Activated T-helper 1 cell treated with anti-CD3 and anti-CD28 coated beads, Interleukin-12 subunit alpha, Interleukin-12 subunit beta, Interleukin-2, Interleukin-4 antibody, amounts not matched to agents 30 ng/mL and 10 ng/mL and 1 ng/mL, durations not matched to agents 14 hours and 24 hours and 36 hours (primary cell): ENCODE measurements around the gene NOL8. TPM values are rescaled to one million over a fixed set of nuclear protein-coding genes. Genes with fewer than 3 reads are reported as not detected.

Experiments
- DNase-seq: peaks from one replicate; pipeline ENCODE4 v3.0.0; 2021; ENCODE audit warnings: low spot score
- H3K27ac Mint-ChIP-seq: one replicate; pipeline ENCODE4 v1.8.0; 2021; ENCODE audit warnings: mild to moderate bottlenecking, mixed read lengths
- H3K27me3 Mint-ChIP-seq: one replicate; pipeline ENCODE4 v1.8.0; 2022; ENCODE audit warnings: mild to moderate bottlenecking, moderate library complexity, mixed read lengths; ENCODE audit not compliant: insufficient read depth
- H3K36me3 Mint-ChIP-seq: one replicate; pipeline ENCODE4 v1.8.0; 2021; ENCODE audit warnings: low read depth, mixed read lengths
- H3K4me1 Mint-ChIP-seq: one replicate; pipeline ENCODE4 v1.8.0; 2021; ENCODE audit warnings: low read depth, mixed read lengths
- H3K4me3 Mint-ChIP-seq: one replicate; pipeline ENCODE4 v1.8.0; 2021; ENCODE audit warnings: mild to moderate bottlenecking, moderate library complexity, mixed read lengths
- H3K9me3 Mint-ChIP-seq: one replicate; pipeline ENCODE4 v1.8.0; 2021; ENCODE audit warnings: mixed read lengths
- intact Hi-C: fragments of 100-400 bp; cut with micrococcal nuclease; formaldehyde crosslinking; loops from one replicate; pipeline ENCODE4 v1.15.1; 2024
- total RNA-seq: library from RNA; stranded (reverse); gene quantifications from 2 replicates; pipeline ENCODE4 v1.2.3, GENCODE V29; 2022

The NOL8 gene
- total RNA-seq, 1 donor from 2014 or later, result 95.5 TPM

DNA sequence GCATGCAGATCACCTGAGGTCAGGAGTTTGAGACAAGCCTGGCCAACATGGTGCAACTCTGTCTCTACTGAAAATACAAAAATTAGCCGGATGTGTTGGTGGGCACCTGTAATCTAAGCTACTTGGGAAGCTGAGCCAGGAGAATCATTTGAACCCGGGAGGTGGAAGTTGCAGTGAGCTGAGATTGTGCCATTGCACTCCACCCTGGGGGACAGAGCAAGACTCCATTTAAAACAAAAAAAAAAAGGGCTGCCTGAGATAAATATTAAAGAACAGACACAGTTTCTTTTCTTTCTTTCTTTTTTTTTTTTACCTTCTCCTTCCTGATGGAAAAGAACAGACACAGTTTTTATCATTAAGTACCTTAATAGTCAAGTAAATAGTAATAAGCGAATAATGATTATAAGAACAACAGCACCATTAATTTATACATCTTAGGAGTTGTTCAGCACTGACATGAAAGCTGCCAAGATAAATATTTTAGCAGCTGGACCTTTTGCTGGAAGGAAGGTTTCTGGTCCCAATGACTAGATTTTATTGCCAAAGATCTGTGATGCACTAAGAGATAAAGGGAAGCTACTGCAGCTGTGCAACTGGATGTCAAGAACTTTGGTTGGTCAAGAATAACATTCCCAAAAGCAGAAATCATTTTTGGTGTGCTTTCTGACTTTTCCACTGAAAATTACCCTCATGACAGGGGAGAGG lies 7.6 kb upstream of the NOL8 start:
- H3K4me1 Mint-ChIP-seq, result peaks cover 8% of the 10 kb centered on the region
- intact Hi-C loops, result no loop called here
- H3K27ac Mint-ChIP-seq, result no peak overlapping the region
- H3K27me3 Mint-ChIP-seq, result no peaks in the 10 kb centered on the region
- DNase-seq, result no peak
- H3K36me3 Mint-ChIP-seq, result peaks cover 8% of the 10 kb centered on the region
- no peaks in the 10 kb centered on the region for H3K9me3 Mint-ChIP-seq
- no peak overlapping the region for H3K4me3 Mint-ChIP-seq

DNA sequence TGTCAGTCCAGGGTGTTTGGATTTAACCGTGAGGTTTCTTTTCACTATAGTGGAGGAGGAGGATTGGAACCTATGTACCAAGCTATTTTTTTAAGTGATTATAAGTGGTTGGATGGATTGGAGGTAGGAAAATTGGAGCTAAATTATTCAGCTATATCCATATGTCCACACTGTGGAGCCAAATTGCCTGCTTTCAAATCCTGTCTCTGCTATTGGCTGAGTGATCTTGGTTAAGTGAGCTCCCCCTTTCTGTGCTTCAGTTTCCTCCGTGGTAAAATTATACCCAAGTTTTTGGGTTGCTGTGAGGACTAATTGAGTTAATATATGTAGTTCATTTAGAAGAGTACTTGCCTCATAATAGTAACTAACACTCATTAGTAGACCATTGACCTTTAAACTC lies 3.1 kb upstream of the NOL8 start:
- H3K4me3 Mint-ChIP-seq, result no peak overlapping the region

DNA sequence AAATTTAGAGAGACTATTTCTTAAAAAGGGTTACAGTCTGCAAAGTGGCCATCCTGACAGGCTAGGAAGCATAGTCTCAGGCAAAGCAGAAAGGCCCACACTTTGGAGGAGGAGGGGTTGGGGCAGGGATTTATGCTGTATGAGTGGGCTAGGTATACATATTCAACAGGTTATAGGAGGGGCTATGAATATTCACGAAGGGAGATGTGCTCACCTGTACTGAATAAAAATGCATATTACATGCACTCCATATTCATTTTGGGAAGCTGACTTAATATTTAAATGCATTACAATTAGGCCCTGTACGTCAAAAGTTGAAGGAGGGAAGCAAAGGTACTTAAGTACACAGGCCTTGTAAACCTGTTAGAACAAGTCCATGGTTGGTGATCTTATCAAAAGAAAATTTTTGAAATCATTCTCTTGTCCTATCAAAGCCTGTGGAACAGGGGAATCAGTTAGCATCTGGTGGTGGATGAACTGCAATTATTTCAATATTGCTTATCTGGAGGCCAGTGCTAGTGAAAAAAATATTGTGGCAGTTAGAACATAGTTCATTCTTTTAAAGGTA lies 2.2 kb upstream of the NOL8 start:
- Mint-ChIP-seq H3K27ac (peak overlapping the region; percentile 96), H3K36me3 (peaks cover 15% of the 10 kb centered on the region), H3K4me1 (peaks cover 32% of the 10 kb centered on the region), H3K9me3 (no peaks in the 10 kb centered on the region), H3K4me3 (peak overlapping the region; percentile 93), H3K27me3 (no peaks in the 10 kb centered on the region)
- intact Hi-C loops, result no loop called here
- DNase-seq, result no peak

More for the DNA sequence above, 3.1 kb upstream of the NOL8 start:
- Mint-ChIP-seq H3K27ac (no peak overlapping the region), H3K4me1 (peaks cover 28% of the 10 kb centered on the region), H3K27me3 (no peaks in the 10 kb centered on the region), H3K9me3 (no peaks in the 10 kb centered on the region), H3K36me3 (peaks cover 8% of the 10 kb centered on the region)
- no peak for DNase-seq
- intact Hi-C loops, result no loop called here

DNA sequence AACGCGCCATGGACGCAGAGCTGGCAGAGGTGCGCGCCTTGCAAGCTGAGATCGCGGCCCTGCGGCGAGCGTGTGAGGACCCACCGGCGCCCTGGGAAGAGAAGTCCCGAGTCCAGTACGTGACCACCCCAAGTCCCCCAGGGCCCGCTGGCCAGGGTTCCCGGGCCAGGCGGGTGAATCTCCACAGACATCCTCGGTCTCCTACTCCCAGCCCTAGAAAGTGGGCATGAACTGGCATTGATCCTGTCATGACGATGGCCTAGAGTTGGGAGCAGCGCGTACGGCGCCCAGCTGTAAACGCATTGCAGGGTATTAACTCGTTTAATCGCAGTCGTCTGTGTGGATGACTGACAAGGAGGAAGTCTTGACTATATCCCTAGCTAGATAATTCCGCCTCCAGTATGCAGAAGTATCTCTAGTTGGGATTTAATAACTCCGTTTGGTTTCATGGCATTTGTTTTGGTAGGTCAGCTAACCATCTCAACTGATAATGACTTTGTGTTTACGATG lies 896 bp upstream of the NOL8 start:
- intact Hi-C loops, result loop anchor here (1.0 kb wide), 10 partner anchors 33 to 770 kb away; partner anchors contain the start of genes CARD19, IARS1, IPPK and SPTLC1
- Mint-ChIP-seq H3K4me1 (peaks cover 32% of the 10 kb centered on the region), H3K36me3 (peaks cover 21% of the 10 kb centered on the region), H3K9me3 (no peaks in the 10 kb centered on the region), H3K4me3 (peak overlapping the region; percentile 93), H3K27me3 (no peaks in the 10 kb centered on the region), H3K27ac (peak overlapping the region; percentile 96)
- DNase-seq, result no peak

DNA sequence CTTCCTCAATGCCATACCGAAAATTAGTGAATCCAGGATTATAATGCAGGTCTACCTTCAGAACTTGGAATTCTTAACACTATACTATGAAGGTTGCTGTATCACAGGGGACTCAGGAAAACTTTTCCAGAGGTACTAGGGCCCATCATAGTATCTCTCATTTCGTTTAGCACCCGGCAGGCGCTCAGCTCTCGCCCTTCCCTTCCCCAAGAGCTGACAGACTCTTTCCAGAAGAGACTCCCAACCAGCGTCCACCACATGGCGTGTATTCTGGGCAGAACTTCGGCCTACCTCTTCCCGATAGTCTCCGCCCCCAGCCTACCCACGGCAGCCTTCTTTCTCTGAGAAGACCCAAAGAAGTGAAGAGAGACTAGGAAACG lies 271 bp downstream of the NOL8 start:
- Mint-ChIP-seq H3K9me3 (no peaks in the 10 kb centered on the region), H3K36me3 (peaks cover 28% of the 10 kb centered on the region), H3K4me3 (peak overlapping the region; percentile 93), H3K27me3 (no peaks in the 10 kb centered on the region), H3K27ac (peak overlapping the region; percentile 96), H3K4me1 (peaks cover 32% of the 10 kb centered on the region)
- DNase-seq, result no peak
- intact Hi-C loops, result loop anchor here (1.0 kb wide), 9 partner anchors 32 to 771 kb away; partner anchors contain the start of genes CARD19, IARS1, IPPK and SPTLC1

DNA sequence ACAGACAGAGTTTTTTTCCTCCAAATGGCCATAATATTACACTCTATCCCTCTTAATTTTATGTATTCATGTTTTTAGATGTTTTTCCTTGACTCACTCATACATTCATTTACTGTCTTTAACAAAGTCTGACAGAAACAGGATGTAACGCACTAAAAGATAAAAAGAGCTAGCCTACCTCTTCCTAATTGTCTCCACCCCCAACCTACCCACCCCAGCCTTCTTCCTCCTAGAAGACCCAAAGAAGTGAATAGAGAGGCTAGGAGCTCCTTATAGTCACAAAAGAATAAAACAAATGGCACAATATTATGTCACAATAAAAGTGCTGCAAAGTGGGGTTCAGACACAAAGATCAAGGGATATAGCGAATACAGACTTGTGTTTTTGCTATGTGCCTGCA lies 719 bp downstream of the NOL8 start:
- peak overlapping the region; percentile 96 for H3K27ac Mint-ChIP-seq
- peaks cover 32% of the 10 kb centered on the region for H3K4me1 Mint-ChIP-seq
- no peaks in the 10 kb centered on the region for H3K27me3 Mint-ChIP-seq
- H3K9me3 Mint-ChIP-seq, result no peaks in the 10 kb centered on the region
- intact Hi-C loops, result no loop called here
- DNase-seq, result no peak
- H3K4me3 Mint-ChIP-seq, result peak overlapping the region; percentile 93
- H3K36me3 Mint-ChIP-seq, result peaks cover 32% of the 10 kb centered on the region

DNA sequence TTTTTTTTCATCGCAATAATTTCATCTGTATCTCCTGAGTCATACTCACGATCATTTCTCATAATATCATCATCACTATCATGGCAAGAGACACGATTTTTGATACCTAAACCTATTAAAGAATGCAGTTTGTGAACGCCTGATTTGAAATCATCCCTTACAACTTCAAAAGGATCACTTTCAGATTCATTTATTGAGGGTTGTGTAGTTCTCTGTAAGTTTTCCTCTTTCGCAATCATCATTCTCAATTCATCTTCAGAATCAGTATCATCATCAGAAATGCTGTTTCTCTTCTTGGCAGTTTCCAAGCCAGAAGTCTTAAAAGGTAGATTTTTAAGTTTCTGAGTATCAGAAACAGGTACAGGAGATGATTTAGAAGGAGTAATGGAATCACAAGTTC lies 9.7 kb downstream of the NOL8 start:
- Mint-ChIP-seq H3K9me3 (no peaks in the 10 kb centered on the region), H3K4me3 (no peak overlapping the region), H3K36me3 (peaks cover 66% of the 10 kb centered on the region), H3K27ac (no peak overlapping the region), H3K4me1 (peaks cover 27% of the 10 kb centered on the region), H3K27me3 (no peaks in the 10 kb centered on the region)
- no peak for DNase-seq
- intact Hi-C loops, result no loop called here

DNA sequence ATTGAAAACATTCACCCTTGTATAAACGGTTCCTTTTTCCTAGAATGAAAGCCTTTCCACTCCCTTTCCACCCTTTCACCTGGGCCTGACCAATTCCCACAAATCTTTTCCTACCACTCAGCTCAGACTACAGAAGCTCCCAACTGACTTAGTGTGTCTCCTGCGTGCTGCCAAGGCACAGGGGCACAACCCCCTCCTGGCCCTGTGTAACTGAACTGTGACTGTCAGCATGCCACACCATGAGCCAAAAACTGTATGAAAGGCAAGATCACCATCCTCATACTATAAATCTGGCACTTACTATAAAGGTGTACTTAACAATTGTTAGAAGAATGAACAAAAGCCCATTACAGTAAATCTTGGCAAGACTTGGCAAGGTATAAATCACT lies 11.5 kb downstream of the NOL8 start:
- Mint-ChIP-seq H3K4me1 (peaks cover 33% of the 10 kb centered on the region), H3K27me3 (no peaks in the 10 kb centered on the region)
- intact Hi-C loops, result no loop called here

DNA sequence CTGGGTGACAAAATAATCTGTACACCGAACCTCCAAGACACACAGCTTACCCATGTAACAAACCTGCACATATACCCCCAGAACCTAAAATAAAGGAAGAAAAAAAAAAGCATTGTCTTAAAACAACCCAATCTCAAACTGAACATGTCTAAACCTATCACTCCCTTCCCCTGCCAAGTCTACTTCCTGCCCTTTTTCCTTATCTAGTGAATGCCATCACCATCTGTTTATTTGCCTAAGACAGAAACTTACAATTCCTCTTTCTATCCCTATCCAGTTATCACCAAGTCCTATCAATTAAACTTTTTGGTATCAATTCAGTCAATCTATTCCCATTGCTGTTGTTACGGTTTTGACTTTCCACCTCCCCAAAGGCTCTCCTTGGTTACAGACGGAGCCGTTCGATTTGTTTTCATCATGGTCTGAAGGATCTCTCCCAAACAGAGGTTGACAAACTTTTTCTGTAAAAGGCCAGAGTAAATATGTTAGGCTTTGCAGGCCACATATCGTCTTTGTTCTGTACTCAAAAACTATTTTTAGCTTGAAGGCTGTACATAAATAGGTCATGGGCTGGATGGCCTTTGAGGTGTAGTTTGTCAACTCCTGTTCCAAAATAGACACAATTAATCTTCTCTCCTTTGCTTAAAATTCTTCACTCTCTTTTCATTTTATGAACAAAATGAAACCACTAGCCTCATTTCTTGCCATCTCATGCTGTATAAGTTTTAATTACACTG lies 12.1 kb downstream of the NOL8 start:
- no peak overlapping the region for H3K4me3 Mint-ChIP-seq
- intact Hi-C loops, result no loop called here

More for the DNA sequence above, 11.5 kb downstream of the NOL8 start:
- Mint-ChIP-seq H3K9me3 (no peaks in the 10 kb centered on the region), H3K4me3 (no peak overlapping the region), H3K27ac (no peak overlapping the region), H3K36me3 (peaks cover 67% of the 10 kb centered on the region)
- no peak for DNase-seq

DNA sequence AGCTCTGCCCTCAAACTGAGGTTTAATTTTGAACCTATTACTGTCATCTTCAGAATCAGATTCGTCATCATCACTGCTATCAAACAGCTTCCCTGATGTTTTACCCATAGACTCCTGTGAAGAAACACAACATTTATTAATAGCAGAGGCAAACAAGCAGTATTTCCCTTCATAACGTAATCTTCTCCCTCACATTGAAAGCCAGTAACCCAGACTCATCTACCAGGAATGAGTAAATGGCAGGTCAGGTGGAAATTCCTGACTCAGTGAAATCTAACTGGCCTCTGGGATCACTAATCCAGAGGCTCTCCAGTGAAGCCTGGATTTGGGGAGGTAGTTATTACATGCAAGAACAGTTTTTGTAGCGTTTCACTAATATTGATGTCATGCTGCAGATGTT lies 14.6 kb downstream of the NOL8 start:
- H3K27ac Mint-ChIP-seq, result no peak overlapping the region
- H3K4me3 Mint-ChIP-seq, result no peak overlapping the region
- no peaks in the 10 kb centered on the region for H3K27me3 Mint-ChIP-seq
- peaks cover 33% of the 10 kb centered on the region for H3K4me1 Mint-ChIP-seq
- no peaks in the 10 kb centered on the region for H3K9me3 Mint-ChIP-seq
- DNase-seq, result no peak
- peaks cover 71% of the 10 kb centered on the region for H3K36me3 Mint-ChIP-seq
- intact Hi-C loops, result no loop called here

More for the DNA sequence above, 12.1 kb downstream of the NOL8 start:
- peak overlapping the region; percentile 25 for H3K27ac Mint-ChIP-seq
- H3K36me3 Mint-ChIP-seq, result peaks cover 68% of the 10 kb centered on the region
- no peaks in the 10 kb centered on the region for H3K27me3 Mint-ChIP-seq
- H3K9me3 Mint-ChIP-seq, result no peaks in the 10 kb centered on the region
- H3K4me1 Mint-ChIP-seq, result peaks cover 33% of the 10 kb centered on the region
- DNase-seq, result no peak

DNA sequence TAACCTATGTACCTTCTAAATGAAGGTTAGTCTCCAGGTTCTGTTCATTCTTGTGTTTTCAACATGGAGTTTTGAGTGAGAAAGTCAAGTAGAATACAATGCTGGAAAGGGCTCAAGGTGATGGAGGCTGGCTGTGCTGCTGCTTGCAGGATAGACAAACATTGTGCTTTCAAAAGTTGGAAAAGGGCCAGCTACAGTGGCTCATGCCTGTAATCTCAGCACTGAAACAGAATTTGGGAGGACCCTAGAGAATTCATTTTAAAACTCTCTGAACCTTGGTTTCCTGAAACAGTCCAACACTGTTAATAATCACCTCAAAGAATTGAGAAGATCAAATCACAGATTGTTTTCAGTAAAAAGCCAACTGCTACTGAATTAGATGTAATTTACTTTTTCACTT lies 16.3 kb downstream of the NOL8 start:
- Mint-ChIP-seq H3K36me3 (peaks cover 69% of the 10 kb centered on the region), H3K4me3 (no peak overlapping the region), H3K4me1 (peaks cover 23% of the 10 kb centered on the region), H3K27ac (no peak overlapping the region), H3K27me3 (no peaks in the 10 kb centered on the region), H3K9me3 (no peaks in the 10 kb centered on the region)
- DNase-seq, result no peak
- intact Hi-C loops, result no loop called here

DNA sequence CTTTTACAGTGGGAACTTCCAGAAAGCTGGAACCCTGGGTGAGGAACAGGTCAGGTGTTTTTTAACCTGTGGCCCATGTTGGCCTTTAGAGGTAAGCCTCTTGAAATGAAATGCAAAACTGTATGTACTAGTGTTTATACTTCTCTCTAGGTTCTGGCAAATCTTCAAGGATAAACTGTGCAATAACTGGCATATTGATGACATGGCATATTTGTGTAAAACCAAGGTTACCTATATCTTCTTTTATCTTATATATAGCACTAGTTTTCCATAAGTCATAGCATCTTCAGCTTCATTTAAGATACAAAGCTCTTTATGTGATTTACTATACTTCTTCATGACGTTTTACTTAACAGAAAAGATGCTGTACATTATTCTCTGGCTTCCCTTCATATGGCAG lies 24.2 kb downstream of the NOL8 start:
- intact Hi-C loops, result no loop called here
- Mint-ChIP-seq H3K36me3 (peaks cover 50% of the 10 kb centered on the region), H3K9me3 (no peaks in the 10 kb centered on the region), H3K4me1 (peaks cover 19% of the 10 kb centered on the region), H3K27ac (no peak overlapping the region), H3K4me3 (no peak overlapping the region), H3K27me3 (no peaks in the 10 kb centered on the region)
- no peak for DNase-seq

DNA sequence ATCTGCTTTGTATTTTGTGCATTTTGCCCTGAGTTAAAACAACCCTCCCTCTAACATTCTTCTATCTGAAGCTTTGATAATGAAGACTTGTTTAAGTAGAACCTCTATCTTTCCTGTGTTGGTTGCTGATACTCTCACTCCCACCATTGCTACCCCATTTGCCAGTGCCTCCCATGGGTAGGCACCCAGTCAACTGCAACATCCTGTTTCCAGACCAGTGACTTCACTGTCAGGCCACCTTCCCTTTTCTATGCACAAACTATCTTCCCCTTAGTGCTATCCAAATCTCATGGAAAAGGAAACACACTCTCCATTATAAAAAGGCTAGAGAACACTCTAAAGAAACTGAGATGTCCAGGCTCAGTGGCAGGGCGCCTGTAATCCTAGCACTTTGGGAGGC lies 26.0 kb downstream of the NOL8 start:
- Mint-ChIP-seq H3K27ac (no peak overlapping the region), H3K36me3 (peaks cover 38% of the 10 kb centered on the region), H3K27me3 (no peaks in the 10 kb centered on the region), H3K4me1 (peaks cover 32% of the 10 kb centered on the region), H3K4me3 (no peak overlapping the region), H3K9me3 (no peaks in the 10 kb centered on the region)
- intact Hi-C loops, result no loop called here
- no peak for DNase-seq
